ENCODE data around the gene OPCML.

OPCML gene

DNA sequence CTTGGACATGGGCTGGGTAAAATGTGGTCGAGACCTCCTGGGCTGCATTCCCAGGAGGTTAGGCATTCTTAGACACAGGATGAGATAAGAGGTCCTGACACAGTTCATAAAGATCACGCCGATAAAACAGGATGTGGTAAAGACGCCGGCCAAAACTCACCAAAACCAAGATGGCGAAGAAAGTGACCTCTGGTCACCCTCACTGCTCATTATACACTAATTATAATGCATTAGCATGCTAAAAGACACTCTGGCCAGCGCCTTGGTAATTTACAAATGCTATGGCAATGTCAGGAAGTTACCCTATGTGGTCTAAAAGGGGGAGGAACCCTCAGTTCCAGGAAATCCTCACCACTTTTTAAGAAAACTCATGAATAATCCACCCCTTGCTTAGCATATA lies 983.3 kb downstream of the OPCML start:
- no peak overlapping the region for H3K27ac ChIP-seq
- H3K4me3 ChIP-seq, result no peak overlapping the region

DNA sequence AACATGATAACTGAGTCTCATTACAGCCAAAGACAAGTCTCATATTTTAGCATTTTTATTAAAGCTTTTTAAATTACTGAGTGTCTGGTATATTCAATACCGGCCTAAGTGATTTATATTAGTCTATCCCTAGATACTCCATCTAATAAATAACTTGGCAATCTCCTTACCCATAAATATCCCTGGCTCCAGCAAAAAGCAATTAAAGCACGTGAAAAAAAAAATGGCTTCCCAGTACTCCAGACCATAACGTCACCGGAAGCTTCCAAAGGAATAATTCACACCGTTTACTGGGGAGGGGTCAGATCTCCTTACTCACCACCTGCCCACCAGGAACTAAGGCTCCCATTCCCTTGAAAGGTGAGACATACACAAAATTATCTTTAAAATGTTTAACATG lies 988.3 kb downstream of the OPCML start:
- H3K27ac ChIP-seq, result no peak overlapping the region

DNA sequence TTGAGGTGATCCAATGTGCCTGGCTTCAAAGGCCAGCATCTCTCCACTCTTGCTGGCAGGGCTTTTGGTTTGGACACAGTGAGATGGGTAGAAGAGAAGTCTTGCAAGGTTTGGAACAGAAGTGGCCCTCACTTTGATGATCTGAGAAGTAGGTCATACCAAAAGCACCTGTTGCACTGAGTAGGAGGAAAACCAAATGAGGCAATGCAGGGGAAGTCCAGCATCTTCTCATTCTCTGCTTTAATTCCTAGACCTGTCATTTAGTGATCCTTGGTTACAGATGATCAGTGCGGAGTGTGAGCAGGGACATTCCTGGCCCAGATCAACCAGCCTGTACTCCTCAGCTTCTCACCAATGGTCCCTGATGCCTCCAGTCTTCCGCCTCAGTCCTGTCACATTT lies 990.5 kb downstream of the OPCML start:
- Histone ChIP-seq H3K27ac (no peak overlapping the region), H3K4me3 (no peak overlapping the region)

More for the DNA sequence above, 988.3 kb downstream of the OPCML start:
- H3K4me3 ChIP-seq, result no peak overlapping the region

DNA sequence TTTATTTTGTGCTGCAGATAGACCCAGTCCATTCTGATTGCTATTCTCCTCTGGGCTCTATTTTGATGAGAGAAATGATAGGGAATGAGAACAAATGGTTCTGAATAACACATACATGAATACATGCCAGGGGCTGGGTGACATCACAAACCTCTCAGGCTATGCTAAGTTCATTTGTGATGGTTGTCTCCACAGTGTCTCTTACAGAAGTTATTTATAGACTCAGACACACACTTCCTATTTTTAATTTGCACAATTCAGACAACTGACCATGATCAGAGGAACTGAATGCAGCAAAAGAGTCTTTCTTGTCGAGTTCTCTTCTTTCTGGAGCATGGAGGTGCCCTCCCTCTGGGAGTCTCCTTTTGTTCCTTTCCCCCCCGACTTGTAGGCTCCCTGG lies 991.7 kb downstream of the OPCML start:
- H3K4me3 ChIP-seq, result no peak overlapping the region
- no peak overlapping the region for H3K27ac ChIP-seq

DNA sequence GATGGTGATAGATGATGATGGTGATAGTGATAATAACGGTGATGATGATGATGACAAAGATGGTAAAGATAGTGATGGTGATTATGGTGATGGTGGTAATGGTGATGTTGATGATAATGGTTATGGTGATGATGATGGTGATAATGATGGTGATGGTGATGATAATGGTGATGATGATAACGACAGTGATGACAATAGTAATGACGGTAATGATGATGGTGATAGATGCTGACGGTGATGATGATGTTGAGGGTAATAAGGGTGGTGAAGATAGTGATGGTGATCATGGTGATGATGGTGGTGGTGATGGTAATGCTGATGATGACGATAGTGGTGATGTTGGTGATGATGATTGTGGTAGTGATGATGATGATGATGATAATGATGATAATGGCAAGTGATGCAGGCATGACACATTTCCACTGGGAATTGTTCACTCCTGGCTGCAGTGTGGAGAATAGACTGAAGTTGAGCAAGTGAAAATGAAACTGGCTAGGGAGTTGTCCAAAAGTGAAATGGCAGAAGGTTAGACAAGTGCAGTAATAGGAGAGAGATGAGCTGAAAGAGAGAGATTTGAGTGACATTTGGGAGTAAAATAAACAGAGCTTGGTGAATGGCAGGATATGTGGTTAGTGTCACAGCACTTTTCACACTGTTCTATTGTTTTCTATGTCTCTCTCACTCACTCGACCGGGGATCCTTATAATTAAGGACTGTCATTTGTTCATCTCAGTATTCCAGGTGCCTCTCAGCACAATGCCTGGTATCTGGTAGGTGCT lies 992.5 kb downstream of the OPCML start:
- no peak overlapping the region for H3K27ac ChIP-seq
- no peak overlapping the region for H3K4me3 ChIP-seq

DNA sequence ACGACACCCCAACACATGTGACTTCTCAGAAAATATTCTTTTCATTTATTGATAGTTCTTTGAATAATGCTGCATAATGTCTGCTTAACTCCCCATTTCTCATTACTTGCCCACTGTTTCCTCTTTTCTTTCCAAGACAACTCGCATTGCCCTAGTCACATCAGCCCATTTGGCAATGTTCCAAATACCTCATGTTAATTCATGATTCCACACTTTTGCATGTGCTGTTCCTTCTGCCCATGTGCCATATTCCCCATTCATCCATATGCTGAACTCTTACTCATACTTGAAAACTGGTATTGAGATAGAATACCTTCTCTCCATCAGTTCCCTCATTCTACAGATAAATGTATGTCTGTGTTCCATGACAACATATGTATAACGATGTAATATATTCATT lies 993.7 kb downstream of the OPCML start:
- Histone ChIP-seq H3K27ac (no peak overlapping the region), H3K4me3 (no peak overlapping the region)

DNA sequence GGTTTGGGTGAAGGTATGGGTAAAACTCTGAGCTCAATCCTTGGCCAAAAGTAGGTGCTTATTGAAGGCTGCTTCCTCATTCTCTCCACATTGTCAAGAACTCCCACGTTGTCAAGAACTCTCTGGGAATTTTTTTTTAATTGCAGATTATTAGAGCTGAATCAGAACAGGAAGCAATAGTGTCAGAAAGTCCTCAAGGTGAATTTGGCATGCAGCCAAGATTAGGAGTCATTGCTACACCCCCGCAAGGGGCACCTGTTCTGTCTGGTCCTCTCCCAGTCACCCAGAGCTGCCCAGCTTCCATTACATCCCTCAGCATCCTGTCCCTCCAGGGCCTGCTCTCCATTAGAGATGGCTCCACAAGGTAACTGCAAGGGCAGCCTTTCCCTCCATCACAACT lies 996.5 kb downstream of the OPCML start:
- Histone ChIP-seq H3K27ac (no peak overlapping the region), H3K4me3 (no peak overlapping the region)

DNA sequence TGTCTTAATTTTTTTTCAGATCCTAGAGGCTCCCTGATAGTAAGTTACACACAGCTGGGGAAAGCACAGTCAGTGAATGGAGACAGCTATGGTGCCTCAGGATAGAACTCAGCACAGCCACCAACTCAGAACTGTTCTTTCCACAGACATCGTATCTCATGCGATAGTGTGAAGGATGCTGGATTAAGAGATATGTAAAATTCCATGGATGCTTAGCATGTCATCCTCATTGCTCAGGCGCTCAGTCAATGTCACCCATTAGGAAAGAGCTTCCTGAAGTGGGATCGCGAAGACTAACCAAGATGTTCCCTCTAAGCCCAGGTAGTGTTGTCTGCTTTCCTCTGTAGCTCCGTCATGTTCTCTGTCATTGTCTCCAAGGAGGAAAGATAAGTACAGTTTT lies 1000.4 kb downstream of the OPCML start:
- Histone ChIP-seq H3K27ac (no peak overlapping the region), H3K4me3 (no peak overlapping the region)

DNA sequence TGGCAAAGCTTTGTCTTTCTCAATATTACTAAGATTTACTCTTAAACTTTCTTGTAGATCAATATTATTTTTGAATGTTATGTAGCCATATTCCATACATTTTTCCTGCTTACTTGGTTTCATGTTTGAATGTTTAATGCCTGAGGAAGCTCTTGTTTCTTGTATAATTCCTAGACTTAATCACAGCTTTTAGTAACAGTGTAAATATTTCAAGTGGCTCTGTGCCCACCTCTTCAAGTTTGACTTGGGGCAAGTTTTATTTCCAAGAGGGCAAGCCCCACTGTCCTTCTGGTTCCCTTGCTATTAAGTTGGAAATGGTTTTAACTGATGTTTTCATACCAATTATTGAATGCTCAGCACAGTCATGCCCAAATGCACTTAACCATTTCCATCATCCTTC lies 1004.1 kb downstream of the OPCML start:
- Histone ChIP-seq H3K27ac (no peak overlapping the region), H3K4me3 (no peak overlapping the region)

DNA sequence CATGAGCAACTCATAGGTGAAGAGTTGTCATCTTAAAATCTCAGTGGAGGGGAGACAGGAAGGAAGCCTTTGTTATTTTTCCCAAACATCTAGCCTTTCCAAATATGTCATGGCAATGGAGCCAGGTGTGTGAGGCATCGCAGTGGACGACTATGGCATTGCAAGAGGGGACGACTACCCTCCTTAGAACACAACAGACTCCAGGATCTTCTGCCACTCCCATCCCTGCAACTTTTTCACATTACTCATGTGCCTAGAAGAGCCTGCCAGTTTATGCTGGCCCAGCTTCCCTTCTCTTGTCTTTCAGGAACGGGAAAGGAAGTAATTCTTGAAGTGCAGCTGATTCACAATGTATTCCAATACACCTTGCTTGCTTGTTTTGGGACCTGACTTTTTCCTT lies 1008.4 kb downstream of the OPCML start:
- no peak overlapping the region for H3K27ac ChIP-seq
- H3K4me3 ChIP-seq, result no peak overlapping the region

DNA sequence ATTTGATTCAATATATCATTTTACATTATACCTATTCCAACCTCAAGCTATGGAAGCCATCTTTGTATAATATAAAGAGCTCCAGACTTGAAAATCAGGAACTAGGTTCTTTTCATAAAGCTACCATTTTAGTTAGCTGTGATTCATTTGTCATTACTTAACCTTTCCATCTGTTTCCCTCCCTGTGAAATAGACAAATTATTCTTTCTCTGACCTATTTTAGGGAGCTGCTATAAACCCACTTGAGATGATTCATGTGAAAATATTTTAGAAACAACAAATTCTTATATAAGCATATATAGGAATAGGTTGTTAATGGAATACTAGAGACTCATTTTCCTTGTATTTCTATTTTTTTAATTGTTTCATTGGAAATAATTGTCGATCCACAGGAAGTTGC lies 1012.1 kb downstream of the OPCML start:
- Histone ChIP-seq H3K27ac (no peak overlapping the region), H3K4me3 (no peak overlapping the region)

DNA sequence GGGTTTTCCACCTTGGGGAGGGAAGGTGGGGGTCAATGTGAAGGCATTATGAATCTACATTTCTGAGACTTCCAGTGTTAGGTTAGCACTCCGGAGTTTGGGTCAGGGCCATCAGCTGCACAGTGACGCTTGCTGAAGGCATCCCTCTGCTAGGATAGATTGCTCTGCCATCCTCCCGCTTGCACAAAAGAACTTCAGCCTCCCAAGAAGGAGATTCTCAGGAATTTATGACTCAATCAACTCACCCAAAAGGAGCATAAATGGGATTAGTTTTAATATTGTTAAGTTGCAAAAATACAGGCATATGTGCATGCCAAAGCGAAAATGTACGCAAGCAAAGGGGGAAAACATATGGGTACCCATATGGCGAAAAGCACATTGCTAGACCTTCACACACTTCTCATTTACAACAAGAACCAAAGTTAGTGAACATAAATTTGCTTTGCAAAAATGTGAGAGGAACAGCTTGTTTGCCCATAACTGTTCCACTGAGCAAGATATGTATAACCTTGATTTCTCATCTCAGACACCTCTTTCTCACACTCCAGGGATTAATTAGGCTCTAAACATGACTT lies 1013.0 kb downstream of the OPCML start:
- Histone ChIP-seq H3K4me3 (no peak overlapping the region), H3K27ac (no peak overlapping the region)

DNA sequence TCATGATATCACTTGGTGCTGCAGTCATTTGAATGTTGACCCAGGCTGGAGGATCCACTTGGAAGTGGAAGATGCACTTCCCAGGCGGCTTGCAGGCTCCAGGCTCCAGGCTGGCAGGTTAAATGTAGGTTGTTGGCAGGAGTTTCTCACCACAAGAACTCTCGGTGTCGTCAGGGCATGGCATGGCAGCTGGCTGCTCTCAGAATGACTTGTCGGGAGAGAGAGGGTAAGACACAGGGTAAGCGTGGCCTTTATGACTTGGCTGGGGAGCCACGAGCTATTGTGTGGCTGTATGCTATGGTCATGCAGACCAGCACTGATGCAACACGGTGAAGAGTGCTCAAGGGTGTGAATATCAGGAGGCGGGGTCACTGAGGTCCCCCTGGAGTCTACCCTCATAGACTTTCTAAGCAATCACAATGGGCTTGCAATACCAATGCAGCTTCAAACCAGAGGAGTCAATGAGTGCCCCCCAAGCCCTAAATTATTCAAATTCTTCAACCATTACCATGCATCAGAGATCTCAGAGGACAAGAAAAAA lies 1027.7 kb downstream of the OPCML start:
- Histone ChIP-seq H3K27ac (no peak overlapping the region), H3K4me3 (no peak overlapping the region)

DNA sequence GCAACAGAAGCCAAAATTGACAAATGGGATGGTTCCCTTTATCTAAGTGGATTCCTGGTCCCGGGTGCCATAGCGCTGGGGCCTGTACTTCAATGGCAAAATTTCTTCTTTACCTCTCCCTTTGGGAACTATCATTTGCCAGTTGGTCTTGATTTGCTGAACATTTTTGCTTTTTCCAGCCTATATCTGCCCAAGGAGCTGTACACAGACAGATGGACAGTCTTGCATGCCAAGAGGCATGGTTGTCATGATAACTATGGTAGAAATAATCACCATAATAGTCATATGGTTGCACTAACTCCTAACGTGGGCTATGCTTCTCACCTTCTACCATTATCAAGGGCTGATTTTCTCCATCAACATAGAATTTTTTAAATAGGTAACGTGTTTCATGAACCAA lies 1030.9 kb downstream of the OPCML start:
- no peak overlapping the region for H3K27ac ChIP-seq
- no peak overlapping the region for H3K4me3 ChIP-seq

DNA sequence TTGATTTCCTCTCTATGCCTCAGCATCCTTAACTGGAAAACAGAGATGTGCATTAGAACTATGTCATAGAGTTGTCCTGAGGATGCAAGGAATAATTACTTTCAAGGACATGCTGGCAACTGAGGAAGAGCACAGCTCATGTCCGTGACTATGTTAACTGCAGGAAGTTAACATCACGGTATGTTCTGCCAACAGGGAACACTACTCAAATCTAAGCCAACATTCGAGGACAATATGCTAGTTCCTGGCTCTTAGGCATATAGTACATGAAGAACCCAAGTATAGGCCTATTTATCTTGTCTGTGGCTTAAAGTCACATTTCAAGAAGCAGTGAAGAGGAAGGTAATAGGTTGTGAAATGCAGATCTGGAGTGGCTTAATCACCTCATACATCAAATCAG lies 1032.6 kb downstream of the OPCML start:
- no peak overlapping the region for H3K27ac ChIP-seq
- H3K4me3 ChIP-seq, result no peak overlapping the region

DNA sequence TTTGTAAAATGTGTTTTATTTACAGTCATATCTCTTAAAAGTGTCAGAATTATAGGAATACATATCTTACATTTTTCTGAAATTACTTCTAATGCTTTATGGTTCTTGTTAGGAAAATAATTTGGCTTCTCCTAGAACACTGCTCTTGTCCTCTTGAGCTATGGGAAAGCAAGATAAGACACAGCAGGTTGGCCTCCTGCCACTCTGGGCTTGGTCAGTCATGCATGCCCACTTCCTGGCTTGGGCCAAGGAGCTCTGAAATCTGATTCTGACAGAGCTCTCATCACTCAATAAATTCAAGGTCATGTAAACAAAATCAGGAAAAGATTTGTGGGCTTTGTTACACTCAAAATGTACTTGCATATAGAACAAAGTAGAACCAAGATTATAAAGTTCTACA lies 1036.0 kb downstream of the OPCML start:
- H3K27ac ChIP-seq, result no peak overlapping the region
- no peak overlapping the region for H3K4me3 ChIP-seq

DNA sequence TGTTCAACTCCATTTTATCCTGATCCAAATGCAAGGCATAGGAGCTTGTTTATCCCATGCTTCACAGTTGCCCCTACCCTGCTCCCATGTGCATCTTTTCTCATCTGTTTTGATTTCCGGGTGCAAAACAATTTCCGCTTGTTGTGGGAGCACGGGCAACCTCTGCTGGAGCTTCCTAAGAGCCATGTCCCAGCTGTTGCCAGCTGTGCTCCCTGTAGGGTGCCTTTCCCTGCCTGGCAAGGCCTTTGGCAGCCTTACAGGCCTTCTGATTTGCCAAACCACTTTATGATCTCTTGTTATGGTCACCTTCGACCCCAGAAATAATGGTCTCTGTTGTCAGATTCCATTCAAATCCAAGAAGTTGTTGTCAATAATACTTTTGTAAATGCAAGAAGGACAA lies 1038.5 kb downstream of the OPCML start:
- no peak overlapping the region for H3K27ac ChIP-seq

DNA sequence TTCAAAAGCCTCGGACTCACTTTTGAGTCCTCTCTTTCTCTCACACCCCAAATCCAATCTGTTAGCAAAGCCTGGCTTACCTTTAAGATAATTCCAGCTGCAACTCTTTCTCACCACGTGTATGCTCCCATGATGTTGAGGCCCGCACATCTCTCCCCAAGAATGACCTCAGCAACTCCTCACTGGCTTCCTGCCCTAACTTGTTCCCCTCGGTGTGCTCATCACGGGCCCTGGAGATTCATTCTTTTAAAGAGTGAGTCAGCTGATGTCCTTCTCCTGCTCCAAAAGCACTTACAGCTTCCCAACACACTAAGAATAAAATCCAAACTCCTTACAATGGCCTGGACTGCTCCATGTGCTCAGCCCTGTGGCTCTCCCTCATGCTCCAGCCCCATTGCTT lies 1041.3 kb downstream of the OPCML start:
- no peak overlapping the region for H3K27ac ChIP-seq
- H3K4me3 ChIP-seq, result no peak overlapping the region

More for the DNA sequence above, 1038.5 kb downstream of the OPCML start:
- H3K4me3 ChIP-seq, result no peak overlapping the region

DNA sequence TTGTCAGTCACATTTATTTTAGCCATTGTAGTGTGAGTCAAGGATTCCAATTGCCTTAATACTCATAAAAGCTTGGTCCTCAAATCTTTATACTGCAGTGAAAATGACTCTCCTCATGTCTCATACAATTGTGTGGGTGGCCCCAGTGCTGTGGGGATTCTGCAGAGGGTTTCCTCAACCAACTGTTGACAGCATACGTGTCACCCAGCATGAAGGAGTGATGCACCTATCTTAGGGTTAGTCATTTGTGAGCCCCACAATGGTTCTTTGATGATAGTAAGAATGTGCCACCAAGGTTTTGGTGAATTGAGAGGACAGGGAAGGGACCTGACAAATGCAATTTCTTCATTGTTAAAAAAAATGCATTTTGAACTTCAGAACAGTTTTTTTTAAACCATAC lies 1046.2 kb downstream of the OPCML start:
- H3K4me3 ChIP-seq, result no peak overlapping the region
- no peak overlapping the region for H3K27ac ChIP-seq

DNA sequence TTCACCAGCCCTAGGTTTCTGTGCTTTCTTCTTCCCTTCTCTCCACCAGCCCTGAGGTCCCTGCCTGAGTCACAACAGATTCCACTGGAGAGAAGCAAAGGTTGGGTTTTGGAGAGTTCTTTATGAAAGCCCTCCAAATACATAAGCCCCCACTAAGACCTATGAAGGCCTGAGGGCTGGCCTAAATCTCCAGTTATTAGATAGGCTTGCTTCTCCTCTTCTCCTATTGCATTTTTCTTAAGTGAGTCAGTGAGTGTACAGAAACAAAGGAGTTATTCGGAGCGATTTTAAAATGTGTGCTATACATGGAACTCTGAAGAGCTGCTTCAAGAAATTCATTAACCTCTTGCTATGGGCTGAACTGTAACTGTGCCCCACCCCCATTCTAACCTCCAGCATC lies 1057.3 kb downstream of the OPCML start:
- no peak overlapping the region for H3K4me3 ChIP-seq
- H3K27ac ChIP-seq, result no peak overlapping the region

DNA sequence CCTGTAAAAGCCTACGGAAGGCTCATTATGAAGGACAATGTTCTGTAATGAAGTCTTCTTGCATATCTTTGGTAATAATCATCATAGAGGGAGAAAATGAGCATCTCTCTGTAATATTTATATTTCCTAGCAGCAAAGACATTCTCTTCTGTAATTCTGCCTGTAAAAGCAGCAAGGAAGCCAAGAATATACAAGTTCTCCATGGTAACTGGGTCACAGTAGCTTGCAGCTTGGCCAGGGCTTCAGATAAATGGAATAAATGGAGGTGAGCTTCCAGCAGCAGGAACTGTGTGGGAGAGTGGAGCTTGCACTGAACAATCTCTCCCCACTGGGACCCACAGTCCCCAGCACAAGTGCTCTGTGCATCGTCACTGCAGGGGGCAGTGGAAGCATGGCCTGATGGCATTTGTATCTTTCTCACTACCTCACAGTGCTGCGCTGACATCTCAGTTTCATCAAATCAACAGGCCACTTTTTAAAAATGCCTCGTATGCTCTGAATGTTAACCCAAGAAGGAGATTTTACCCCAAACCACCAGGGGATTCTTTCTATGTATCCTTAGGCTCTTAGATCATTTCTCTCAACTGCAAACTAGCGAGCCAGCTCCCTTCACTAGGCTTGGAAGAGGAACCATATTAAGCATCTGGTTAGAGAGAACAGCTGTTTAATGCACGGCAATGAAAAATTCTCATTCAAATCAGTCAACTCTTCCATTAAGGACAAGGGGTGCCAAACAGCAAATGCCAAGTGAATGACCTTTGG lies 1059.7 kb downstream of the OPCML start:
- Histone ChIP-seq H3K4me3 (no peak overlapping the region), H3K27ac (no peak overlapping the region)

Measured in skin epidermis (tissue), 12 donors.